MCF 10A (cell line): Measurements from ENCODE around the gene ADAMTSL1. TPM values are rescaled to one million over a fixed set of nuclear protein-coding genes. Genes with fewer than 3 reads are reported as not detected.

ENCODE experiments used
- BruUV-seq: library from RNA; stranded (reverse); fragments of 400-500 nt; replicated peaks from 2 replicates; lab custom pipeline; 2021; lab: Mats Ljungman, UMichigan
- CTCF ChIA-PET: fragments of 300-600 bp; sonication (Branson Sonifier 250); formaldehyde crosslinking; extraction: SDS; loops from one replicate; lab custom pipeline; 2021; ENCODE audit warnings: antibody characterized with exemption, inconsistent platforms; lab: Yijun Ruan, JAX
- POLR2A ChIA-PET: fragments of 300-600, 350-650 bp; sonication (Branson Sonifier 250); formaldehyde crosslinking; extraction: SDS; loops from one replicate; lab custom pipeline; 2020; ENCODE audit warnings: antibody characterized with exemption, inconsistent platforms; lab: Yijun Ruan, JAX
- DNase-seq: peaks from one replicate; pipeline ENCODE4 v3.0.0-alpha.2; 2018; ENCODE audit not compliant: unreplicated experiment
- H3K27ac Mint-ChIP-seq: one replicate; pipeline ENCODE4 v1.8.0; 2022; ENCODE audit warnings: mild to moderate bottlenecking, low read depth, mixed read lengths; ENCODE audit not compliant: unreplicated experiment
- H3K27me3 Mint-ChIP-seq: one replicate; pipeline ENCODE4 v1.8.0; 2022; ENCODE audit warnings: mixed read lengths; ENCODE audit not compliant: insufficient read depth, unreplicated experiment
- H3K36me3 Mint-ChIP-seq: one replicate; pipeline ENCODE4 v1.8.0; 2022; ENCODE audit warnings: mild to moderate bottlenecking, moderate library complexity, mixed read lengths; ENCODE audit not compliant: insufficient read depth, unreplicated experiment
- H3K4me1 Mint-ChIP-seq: one replicate; pipeline ENCODE4 v1.8.0; 2022; ENCODE audit warnings: mixed read lengths; ENCODE audit not compliant: insufficient read depth, unreplicated experiment
- H3K4me3 Mint-ChIP-seq: one replicate; pipeline ENCODE4 v1.8.0; 2022; ENCODE audit warnings: mild to moderate bottlenecking, moderate library complexity, mixed read lengths; ENCODE audit not compliant: unreplicated experiment
- H3K9me3 Mint-ChIP-seq: one replicate; pipeline ENCODE4 v1.8.0; 2022; ENCODE audit warnings: mixed read lengths; ENCODE audit not compliant: unreplicated experiment
- intact Hi-C: fragments of 100-400 bp; cut with micrococcal nuclease; formaldehyde crosslinking; loops from 2 replicates; pipeline ENCODE4 v1.14.1; 2022
- total RNA-seq: library from RNA; stranded (reverse); gene quantifications from 2 replicates; pipeline ENCODE4 v1.2.3, GENCODE V29; 2022
- TF ChIP-seq, protein P1 (sequence below): fragments of 200-600 bp; IDR thresholded peaks from one replicate; pipeline ENCODE4 v1.8.0; 2022; ENCODE audit warnings: antibody characterized with exemption, mild to moderate bottlenecking; ENCODE audit not compliant: unreplicated experiment

The ADAMTSL1 gene
- total RNA-seq, 1 experiment from 2014 or later = not detected

DNA sequence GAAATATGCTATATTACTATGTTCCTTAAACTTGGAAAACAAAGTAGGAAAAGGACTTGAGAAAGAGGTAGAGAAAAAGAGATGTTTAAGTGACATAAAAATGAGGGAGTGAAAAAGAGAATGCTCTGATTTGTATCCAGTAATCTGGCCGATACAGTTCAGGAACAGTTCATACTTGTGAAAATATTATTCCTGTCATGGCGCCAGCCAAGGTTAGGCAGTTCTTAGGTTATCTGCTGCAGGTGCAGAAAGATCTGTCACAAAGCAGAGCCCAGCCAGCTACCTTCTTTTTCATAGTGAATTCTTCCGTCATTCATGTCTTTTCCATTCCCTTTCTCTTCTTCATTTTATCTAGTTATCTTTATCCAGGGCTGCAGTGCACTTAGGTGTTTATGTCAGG is 256.3 kb downstream of the ADAMTSL1 start:
- Mint-ChIP-seq H3K27me3 (no peaks in the 10 kb centered on the region), H3K9me3 (no peaks in the 10 kb centered on the region), H3K27ac (no peak overlapping the region), H3K4me3 (no peak overlapping the region), H3K4me1 (no peaks in the 10 kb centered on the region), H3K36me3 (no peaks in the 10 kb centered on the region)
- no peak for DNase-seq
- BruUV-seq = no TSS peak
- ChIA-PET CTCF (no interaction called here), POLR2A (no interaction called here)
- TF ChIP-seq, protein P1, sequence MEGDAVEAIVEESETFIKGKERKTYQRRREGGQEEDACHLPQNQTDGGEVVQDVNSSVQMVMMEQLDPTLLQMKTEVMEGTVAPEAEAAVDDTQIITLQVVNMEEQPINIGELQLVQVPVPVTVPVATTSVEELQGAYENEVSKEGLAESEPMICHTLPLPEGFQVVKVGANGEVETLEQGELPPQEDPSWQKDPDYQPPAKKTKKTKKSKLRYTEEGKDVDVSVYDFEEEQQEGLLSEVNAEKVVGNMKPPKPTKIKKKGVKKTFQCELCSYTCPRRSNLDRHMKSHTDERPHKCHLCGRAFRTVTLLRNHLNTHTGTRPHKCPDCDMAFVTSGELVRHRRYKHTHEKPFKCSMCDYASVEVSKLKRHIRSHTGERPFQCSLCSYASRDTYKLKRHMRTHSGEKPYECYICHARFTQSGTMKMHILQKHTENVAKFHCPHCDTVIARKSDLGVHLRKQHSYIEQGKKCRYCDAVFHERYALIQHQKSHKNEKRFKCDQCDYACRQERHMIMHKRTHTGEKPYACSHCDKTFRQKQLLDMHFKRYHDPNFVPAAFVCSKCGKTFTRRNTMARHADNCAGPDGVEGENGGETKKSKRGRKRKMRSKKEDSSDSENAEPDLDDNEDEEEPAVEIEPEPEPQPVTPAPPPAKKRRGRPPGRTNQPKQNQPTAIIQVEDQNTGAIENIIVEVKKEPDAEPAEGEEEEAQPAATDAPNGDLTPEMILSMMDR = no peak
- intact Hi-C loops = no loop called here

DNA sequence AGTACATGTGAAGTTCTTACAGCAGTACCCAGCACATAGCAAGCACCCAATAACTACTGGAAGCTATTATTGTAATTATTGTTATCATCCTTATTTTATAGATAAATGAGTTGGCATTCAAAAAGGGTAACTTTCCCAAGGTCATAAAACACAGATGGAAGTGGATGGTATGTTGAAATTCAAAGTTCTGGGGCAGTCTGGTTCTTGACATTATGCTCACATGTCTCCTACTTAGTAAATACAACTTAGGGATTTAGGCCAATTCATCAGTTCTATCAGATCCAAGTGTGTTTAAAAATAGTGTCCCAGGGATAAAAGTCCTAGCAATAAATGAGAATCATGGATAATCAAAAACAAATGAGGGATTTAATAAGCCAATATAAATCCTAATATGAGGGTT is 265.2 kb downstream of the ADAMTSL1 start:
- intact Hi-C loops = no loop called here
- Mint-ChIP-seq H3K9me3 (no peaks in the 10 kb centered on the region), H3K4me1 (no peaks in the 10 kb centered on the region), H3K4me3 (no peak overlapping the region), H3K36me3 (no peaks in the 10 kb centered on the region), H3K27ac (no peak overlapping the region), H3K27me3 (no peaks in the 10 kb centered on the region)
- DNase-seq = no peak
- ChIA-PET CTCF (no interaction called here), POLR2A (no interaction called here)
- TF ChIP-seq, protein P1 = no peak
- BruUV-seq = no TSS peak

GRCh38 chr9:18739641-18740318 is 265.8 kb downstream of the ADAMTSL1 start:
- H3K36me3 Mint-ChIP-seq = no peaks in the 10 kb centered on the region
- ChIA-PET POLR2A (no interaction called here), CTCF (no interaction called here)
- H3K9me3 Mint-ChIP-seq = no peaks in the 10 kb centered on the region
- no peaks in the 10 kb centered on the region for H3K27me3 Mint-ChIP-seq
- TF ChIP-seq, protein P1 = no peak
- no peak overlapping the region for H3K27ac Mint-ChIP-seq
- no peaks in the 10 kb centered on the region for H3K4me1 Mint-ChIP-seq
- intact Hi-C loops = no loop called here
- no peak overlapping the region for H3K4me3 Mint-ChIP-seq
- no TSS peak for BruUV-seq
- DNase-seq = no peak

DNA sequence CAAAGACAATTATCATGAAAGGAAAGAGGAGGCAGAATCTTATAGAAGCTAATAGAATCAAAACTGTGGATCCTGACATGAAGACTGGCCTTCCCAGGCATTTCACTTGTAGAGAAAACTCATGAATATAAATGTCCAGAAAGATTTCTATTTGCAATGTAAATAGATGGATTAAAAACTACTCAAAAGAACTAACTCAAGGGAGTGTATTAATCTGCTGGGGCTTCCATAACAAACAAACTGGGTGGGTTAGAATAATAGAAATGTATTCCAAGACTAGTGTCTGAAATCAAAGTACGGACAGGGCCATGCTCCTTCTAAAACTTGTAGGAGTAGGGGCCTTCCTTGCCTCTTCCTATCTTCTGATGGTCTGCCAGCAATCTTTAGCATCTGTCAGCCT is 267.4 kb downstream of the ADAMTSL1 start:
- POLR2A ChIA-PET = no interaction called here
- intact Hi-C loops = no loop called here
- H3K36me3 Mint-ChIP-seq = no peaks in the 10 kb centered on the region

More for the DNA sequence above, 267.4 kb downstream of the ADAMTSL1 start:
- BruUV-seq = no TSS peak
- TF ChIP-seq, protein P1 = no peak
- Mint-ChIP-seq H3K27ac (no peak overlapping the region), H3K4me3 (no peak overlapping the region), H3K9me3 (no peaks in the 10 kb centered on the region), H3K27me3 (no peaks in the 10 kb centered on the region), H3K4me1 (no peaks in the 10 kb centered on the region)
- no peak for DNase-seq
- CTCF ChIA-PET = no interaction called here
